SKM-1 treated with dmso at 0.1 percent for 144 hours (cell line): Measurements from ENCODE around the gene GRK4.

ENCODE experiments used
- DNase-seq: peaks from one replicate; lab custom pipeline; 2025; ENCODE audit not compliant: unreplicated experiment; lab: John Stamatoyannopoulos, UW

GRK4 gene

GRCh38 chr4:3010998-3011397 is 47.6 kb downstream of the GRK4 start:
- no peak for DNase-seq

GRCh38 chr4:3011456-3012220 is 48.3 kb downstream of the GRK4 start:
- no peak for DNase-seq

DNA sequence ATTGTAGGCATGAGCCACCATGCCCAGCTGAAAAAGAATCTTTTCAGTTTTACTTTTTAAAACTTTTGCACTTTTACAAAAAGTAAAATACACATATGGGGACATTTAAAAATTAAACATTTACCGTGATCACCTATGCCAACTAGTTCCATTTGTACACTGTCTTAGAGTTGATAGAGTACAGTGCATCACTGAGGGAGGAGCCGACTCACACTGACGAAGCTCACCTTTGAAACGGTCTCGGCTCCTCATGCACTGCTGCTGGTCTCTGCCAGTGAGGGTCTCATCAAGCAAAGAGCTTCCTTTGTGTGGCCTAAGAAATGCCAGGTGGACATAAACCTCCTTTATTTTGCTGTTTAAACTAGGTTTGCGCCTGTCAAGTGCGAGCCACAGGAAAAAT is 50.0 kb downstream of the GRK4 start:
- no peak for DNase-seq

GRCh38 chr4:3013839-3014350 is 50.5 kb downstream of the GRK4 start:
- DNase-seq, result no peak

DNA sequence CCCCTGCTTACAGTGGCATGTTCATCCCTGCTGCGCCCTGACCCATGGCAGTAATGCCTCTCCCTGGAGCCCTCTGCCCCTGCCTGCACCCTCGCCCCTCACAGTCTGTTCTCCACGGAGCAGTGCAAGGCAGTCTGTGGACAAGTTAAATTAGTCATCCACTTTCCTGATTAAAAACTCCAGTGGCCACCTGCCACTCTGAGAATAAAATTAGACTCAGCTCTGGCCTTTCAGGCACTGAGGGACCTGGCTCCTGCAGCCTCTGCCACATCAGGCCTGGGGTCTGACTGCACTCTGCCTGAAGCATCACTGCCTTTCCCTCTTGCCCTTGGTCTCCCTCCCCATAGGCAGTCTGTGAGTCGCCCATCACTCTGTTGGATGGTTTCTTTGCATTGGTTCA is 53.6 kb downstream of the GRK4 start:
- no peak for DNase-seq

DNA sequence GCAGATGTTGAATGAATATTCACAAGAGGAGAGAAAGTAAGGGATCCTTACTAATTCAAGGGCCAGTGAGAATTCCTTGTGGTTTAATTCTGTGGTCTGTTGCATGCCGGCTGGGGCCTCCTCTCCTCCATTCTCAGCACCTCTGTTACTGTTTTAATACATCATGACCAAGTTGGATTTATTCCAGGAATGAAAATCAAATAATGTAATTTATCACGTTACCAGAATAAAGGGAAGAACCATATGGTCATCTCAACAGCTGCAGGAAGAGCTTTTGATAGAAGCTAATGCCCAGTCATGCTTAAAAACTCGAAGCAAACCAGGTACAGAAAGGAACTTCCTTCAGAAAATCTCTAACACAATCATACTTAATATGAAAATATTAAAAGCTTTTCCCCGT is 54.1 kb downstream of the GRK4 start:
- DNase-seq, result no peak

- no peak for DNase-seq
Observed at GRCh38 chr4:3019145-3019846, 55.9 kb downstream of the GRK4 start.

- DNase-seq, result no peak
Observed at GRCh38 chr4:3021127-3021526, 57.8 kb downstream of the GRK4 start.

DNA sequence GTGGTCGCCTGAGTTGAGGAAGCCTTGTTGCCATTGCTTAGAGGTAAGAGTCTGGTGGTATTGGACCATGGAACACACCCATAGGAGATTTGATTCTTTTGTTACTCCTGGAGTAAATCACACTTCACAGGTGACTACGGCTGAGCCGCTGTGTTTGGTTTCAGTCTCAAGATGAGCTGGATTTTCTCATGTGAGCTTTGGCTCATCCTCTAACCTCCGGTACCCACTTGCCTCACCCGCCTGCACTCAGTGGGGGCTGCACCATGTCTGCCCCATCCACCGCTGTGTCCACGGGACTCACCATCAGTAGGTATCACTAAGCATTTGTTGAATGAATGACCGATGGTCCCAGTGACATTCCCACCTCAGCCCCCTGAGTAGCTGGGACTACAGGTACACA is 58.3 kb downstream of the GRK4 start:
- no peak for DNase-seq

- DNase-seq, result no peak
Observed at GRCh38 chr4:3022112-3022511, 58.7 kb downstream of the GRK4 start.

DNA sequence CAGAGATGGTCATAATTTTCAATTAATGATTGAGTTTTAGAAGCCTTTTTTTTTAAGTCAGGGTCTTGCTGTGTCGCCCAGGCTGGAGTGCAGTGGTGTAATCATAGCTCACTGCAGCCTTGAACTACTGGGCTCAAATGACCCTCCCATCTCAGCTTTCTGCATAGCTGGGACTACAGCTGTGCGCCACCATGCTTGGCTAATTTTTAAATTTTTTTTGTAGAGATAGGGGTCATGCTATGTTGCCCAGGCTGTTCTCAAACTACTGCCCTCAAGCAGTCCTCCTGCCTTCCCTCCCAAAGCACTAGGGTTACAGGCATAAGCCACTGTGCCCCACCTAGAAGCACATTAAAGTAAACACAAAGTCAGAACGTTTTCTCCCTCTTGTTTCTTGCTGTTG is 59.3 kb downstream of the GRK4 start:
- DNase-seq, result no peak

DNA sequence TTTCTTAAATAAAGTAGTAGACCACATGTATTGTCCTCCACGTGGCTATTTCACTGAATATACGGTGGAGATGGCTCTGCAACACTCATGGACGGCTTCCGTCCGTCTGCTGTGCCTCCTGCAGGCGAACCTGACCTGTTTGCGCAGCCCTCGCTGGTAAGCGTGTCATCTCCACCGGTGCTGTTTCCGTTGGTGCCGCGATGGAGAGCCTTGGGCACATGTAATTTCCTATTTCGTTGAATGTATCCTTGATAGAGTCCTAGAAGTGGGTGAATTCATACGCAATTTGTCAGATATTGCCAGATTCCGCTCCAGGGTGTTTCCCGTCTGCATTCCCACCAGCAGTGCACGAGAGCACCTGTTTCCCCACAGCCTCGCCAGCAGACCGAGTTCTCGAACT is 62.5 kb downstream of the GRK4 start:
- no peak for DNase-seq

DNA sequence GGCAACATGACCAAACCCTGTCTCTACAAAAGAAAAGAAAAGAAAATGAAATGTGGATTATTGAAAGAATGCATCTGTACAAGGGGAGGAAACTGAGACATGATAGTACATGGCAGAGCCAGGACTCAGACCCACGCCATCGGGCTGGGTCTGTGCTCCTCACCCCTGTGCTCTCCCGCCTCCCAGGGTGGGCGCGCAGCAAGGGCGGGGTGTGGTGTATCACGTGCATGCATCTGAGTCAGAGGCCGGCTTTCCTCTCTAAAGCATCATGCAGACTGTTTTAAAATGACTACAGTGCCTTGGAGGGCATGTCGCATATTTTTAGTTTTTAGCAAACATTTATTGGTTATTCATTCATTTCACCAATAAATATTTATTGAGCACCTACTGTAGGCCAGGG is 63.2 kb downstream of the GRK4 start:
- DNase-seq, result no peak

DNA sequence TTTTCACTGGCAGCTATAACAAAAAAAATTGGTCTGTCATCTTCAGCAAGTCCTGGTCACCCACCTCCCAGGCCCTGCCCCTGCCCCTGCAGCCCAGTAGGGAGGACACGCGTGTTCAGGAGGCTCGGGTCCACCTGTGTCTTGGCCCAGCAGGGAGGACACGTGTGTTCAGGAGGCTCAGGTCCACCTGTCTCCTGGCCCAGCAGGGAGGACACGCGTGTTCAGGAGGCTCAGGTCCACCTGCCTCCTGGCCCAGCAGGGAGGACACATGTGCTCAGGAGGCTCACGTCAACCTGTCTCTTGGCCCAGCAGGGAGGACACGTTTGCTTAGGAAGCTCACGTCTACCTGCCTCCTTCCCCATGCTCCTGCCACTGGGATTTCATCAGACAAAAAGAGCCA is 66.1 kb downstream of the GRK4 start:
- DNase-seq, result no peak

DNA sequence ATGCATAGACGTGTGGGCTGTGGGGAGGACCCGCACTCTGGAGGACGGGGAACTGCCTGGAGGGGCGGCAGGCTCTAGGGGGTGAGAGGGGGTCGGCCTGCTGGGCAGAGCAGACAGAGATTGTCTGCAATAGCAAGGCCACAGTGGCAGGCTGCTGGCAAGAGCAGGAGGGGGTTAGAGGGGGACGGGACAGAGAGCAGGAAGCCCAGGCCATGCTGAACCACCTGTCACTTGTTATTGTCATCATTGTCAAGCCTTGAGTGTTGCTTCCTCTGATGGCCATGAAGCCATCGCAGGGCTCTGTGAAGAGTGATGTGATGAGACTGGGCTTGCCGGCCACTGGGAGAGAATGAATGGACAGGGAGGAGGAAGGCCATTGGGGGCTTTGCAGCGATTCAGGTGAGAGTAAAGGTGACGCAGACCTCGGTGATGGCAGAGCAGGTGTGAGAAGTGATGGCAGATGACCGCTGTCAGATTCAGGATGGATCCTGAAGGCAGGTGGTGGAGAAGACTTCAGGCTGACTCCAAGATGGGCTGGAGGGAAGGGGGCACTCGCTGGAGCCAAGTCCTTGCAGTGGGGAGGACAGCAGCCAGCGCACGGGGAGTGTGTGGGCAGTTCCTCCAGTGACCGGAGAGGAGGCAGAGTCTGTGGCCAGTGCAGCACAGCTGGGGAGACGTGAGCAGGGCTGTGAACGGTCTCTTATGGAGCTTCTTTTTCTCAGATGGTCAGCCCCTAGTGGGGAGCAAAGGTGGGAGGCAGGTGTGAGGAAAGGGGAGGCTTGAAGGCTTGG is 67.4 kb downstream of the GRK4 start:
- no peak for DNase-seq

GRCh38 chr4:3031357-3032082 is 68.1 kb downstream of the GRK4 start:
- DNase-seq, result no peak

GRCh38 chr4:3034231-3034630 is 70.9 kb downstream of the GRK4 start:
- DNase-seq, result no peak

- no peak for DNase-seq
Observed at GRCh38 chr4:3035249-3035648, 71.9 kb downstream of the GRK4 start.

GRCh38 chr4:3035674-3036073 is 72.3 kb downstream of the GRK4 start:
- no peak for DNase-seq

DNA sequence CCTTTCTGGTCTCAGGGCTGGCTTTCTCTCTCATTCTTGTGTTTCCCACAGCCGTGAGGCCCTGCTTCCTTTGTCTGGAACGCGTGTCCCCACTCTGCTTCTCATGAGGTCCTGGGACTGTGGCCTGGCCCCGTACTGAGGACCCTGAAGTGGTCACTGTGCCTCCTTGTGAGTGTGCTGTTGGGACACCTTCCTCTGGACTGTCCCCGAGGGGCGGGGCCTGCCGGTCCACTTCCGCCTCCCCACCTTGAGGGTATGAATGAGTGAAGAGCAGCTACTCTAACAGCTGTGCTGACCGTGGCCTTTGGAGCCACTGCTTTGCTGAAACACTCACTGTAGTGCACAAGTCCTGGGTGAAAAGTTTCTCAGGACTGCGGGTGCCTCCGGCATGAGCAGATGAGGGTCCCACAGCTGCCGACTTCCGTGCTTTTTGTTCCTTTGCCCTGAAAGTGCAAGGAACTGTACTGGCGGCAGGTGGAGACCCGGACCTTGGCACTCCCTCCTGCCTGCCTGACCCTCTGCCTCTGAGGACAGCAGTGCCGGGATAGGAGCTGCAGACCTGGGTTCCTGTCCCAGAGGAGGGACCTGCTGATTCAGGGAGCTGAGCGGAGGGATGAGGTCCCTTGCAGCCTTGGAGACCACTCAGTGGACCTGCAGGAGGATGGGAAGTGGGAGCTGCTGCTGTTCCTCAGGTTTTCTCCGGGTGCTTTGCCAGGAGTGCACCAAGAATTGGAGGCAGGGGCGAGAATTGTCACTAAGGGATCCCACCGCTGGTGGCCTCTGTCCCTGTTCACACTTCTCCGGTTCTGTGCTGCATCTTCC is 73.0 kb downstream of the GRK4 start:
- DNase-seq, result no peak
